ENCODE results near the gene MRPS30.
"Not testable (repeated sequence)": the region's sequence is repeated elsewhere in the genome, so short reads cannot be mapped to it uniquely, and the experiment has no call there.

Gene MRPS30

DNA sequence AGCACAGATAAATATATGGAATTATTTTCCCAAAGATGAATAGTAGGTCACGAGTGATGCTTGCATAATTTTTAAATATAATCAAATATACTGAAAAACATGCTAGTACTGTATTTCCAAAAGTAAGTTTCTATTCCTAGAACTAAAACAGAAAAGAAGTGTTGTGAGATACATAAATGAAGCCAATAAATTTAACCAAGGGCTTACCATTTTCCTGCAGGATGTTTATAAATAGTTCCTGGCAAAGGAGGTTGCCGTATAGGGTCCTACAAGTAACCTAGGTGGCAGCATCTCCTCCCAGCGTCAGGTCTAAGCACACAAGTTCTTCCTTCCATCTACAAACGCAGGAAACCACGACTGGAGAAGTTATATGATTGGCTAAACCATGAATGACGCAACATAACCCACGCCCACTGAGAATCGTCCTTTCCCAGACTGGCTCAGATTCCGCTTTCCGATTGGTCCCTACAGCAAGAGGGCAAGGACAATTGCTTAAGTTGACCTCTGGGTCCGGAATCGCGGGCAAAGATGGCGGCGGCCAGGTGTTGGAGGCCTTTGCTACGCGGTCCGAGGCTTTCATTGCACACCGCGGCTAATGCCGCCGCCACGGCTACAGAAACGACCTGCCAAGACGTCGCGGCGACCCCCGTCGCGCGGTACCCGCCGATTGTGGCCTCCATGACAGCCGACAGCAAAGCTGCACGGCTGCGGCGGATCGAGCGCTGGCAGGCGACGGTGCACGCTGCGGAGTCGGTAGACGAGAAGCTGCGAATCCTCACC lies at the start of gene MRPS30:
Gene MRPS30, plus strand, starts transcription at position 513 of the 780 bp plus-strand sequence. Its CDS starts 16 bp downstream, at position 529.
- ChIA-PET POLR2A (ENCODE audit: low non-redundant PET) (interaction anchor here (0.6 kb wide), 1 partner anchor 173 kb away, joined by 3 read pairs; no protein-coding TSS in a partner anchor), CTCF (interaction anchor here (0.9 kb wide), 1 partner anchor 86 kb away, joined by 4 read pairs; no protein-coding TSS in a partner anchor)
- TF ChIP-seq CTCF (conservative IDR thresholded peaks at IDR 0.05; ENCODE audit: low read depth), result peak; percentile 76

DNA sequence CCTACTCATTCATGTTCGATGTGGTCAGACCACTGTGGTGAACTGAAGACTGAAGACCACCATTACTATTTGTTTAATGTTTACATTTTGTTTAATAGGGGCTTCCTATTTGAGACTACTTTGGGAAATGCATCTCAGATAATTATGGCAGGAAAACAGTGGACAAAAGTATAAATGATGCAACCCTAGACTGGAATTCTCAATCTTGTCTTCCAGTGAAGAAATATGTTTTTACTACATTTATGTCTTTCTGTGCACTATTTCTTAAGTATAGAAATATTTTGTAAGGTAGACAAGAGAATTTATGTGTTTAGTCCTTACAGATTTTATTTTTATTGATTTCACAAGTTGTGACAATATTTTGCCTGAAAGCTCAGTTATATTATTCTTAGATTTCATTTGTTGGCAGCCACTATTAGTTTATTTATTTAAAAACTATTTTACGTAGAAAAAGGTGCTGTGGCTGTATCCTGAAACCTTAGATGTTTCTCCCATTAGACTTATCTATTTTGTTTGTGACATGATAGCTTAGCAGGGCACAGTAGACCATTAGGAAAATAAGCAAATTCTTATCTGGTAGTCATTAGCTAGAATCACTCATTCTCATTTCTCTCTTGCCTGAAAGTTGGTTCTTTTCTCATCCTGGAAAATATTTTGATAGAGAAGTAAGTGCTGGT lies 39.4 kb upstream of the MRPS30 start:
- CTCF ChIA-PET, result no interaction called here
- TF ChIP-seq CTCF (conservative IDR thresholded peaks at IDR 0.05; ENCODE audit: low read depth), result no peak
- DNase-seq (ENCODE audit: low spot score), result no peak
- no peak overlapping the region for H3K27ac ChIP-seq
- POLR2A ChIA-PET (ENCODE audit: low non-redundant PET), result no interaction called here

More for the DNA sequence above, at the start of gene MRPS30:
- peak; percentile 97 for DNase-seq (ENCODE audit: low spot score)
- peak within 1 kb of the TSS; percentile 87 for H3K27ac ChIP-seq

DNA sequence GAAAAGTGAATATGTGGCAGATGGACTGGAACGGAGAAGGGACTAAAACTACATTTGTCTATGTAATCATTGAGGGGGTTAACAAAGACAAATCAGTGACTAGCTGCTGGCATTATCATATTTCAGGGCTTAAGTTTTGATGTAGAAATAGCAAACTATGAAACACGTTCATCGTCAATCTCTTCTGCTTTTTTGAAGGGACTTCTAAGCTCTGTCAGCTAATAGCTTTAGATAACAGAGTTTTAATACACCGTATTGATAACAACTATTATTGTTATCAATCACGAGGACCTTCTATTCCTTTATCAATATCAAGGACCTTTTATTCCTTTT lies 38.9 kb upstream of the MRPS30 start:
- no peak for TF ChIP-seq CTCF (conservative IDR thresholded peaks at IDR 0.05; ENCODE audit: low read depth)
- ChIA-PET CTCF (interaction anchor here (0.5 kb wide), 1 partner anchor 233 kb away, joined by 3 read pairs; no protein-coding TSS in a partner anchor), POLR2A (ENCODE audit: low non-redundant PET) (no interaction called here)
- DNase-seq (ENCODE audit: low spot score), result no peak
- H3K27ac ChIP-seq, result no peak overlapping the region

GRCh38 chr5:44770780-44771717 lies 37.7 kb upstream of the MRPS30 start:
- ChIA-PET CTCF (interaction anchor here (0.7 kb wide), 1 partner anchor 914 kb away, joined by 3 read pairs; no protein-coding TSS in a partner anchor), POLR2A (ENCODE audit: low non-redundant PET) (no interaction called here)
- TF ChIP-seq CTCF (conservative IDR thresholded peaks at IDR 0.05; ENCODE audit: low read depth), result no peak
- H3K27ac ChIP-seq, result no peak overlapping the region
- no peak for DNase-seq (ENCODE audit: low spot score)

DNA sequence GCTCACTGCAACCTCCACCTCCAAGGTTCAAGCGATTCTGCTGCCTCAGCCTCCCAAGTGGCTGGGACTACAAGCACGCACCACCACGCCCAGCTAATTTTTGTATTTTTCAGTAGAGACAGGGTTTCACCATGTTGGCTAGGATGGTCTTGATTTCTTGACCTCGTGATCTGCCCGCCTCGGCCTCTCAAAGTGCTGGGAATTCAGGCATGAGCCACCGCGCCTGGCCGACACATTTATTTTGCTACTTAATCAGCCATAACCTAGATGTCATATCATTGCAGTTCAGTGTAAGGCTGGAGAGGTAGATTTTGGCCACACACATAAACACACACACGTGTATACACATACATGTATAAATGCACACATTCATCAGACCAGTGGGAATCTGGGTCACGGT lies 36.4 kb upstream of the MRPS30 start:
- CTCF ChIA-PET; POLR2A ChIA-PET (ENCODE audit: low non-redundant PET); DNase-seq (ENCODE audit: low spot score); H3K27ac ChIP-seq: not testable (repeated sequence)

DNA sequence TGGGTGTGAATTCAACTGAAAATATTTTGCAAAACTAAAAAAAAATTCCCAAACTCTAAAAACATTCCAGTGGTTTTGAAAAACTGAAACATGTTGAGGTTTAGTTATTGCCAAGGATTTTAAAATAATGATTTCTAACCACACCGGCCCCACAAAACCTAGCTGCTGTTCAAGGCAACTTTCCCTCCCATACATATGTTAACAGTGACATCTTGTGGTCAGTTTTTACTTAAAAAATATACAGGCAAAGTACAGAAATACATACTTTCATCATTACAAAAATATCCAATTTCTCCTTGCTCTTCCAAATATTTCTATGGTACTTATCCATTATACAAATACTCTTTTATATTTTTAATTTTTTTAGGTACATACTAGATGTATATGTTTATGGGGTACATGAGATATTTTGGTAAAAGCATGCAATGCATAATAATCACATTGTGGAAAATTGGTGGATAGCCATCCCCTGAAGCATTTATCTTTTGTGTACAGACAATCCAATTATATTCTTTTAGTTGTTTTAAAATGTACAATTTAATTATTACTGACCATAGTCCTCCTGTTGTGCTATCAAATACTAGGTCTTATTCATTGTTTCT lies 34.4 kb upstream of the MRPS30 start:
- no peak overlapping the region for H3K27ac ChIP-seq
- TF ChIP-seq CTCF (conservative IDR thresholded peaks at IDR 0.05; ENCODE audit: low read depth), result peak; percentile 72
- POLR2A ChIA-PET (ENCODE audit: low non-redundant PET), result no interaction called here
- DNase-seq (ENCODE audit: low spot score), result peak; percentile 41
- CTCF ChIA-PET, result interaction anchor here (0.6 to 0.9 kb wide), 9 partner anchors 84 to 951 kb away, joined by 3 to 8 read pairs (median 3); no protein-coding TSS in a partner anchor
